NCI-H510A treated with DMSO at 0.1 percent for 48 hours (cell line): Measurements from ENCODE around the gene MAGI2.
A peak's percentile ranks its signal among the peaks of the same experiment; 100 is the strongest.
"Not testable (repeated sequence)": the region's sequence is repeated elsewhere in the genome, so short reads cannot be mapped to it uniquely, and the experiment has no call there.

ENCODE experiments used
- DNase-seq: peaks from one replicate; lab custom pipeline; 2025; lab: John Stamatoyannopoulos, UW

MAGI2 gene

DNA sequence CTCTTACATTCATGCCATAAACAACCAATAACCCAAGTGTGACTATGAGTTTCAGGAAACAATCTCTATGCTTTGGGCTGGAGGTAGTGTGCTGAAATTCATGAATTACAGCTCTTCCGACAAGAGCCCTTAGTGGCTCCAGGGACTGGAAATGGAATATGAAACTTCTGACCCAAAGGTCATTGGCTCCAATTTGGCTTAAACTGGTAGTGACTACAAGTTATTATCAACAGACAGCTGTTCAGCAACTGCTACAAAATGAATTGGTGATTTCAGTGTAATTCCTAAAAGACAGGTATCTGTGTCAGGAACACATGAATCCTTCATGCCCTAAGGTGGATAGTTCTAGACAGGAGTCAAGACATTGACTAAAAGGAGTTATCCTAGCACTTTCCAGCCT lies 909.5 kb downstream of the MAGI2 start:
- no peak for DNase-seq

- DNase-seq, result no peak
These were observed 910.5 kb downstream of the MAGI2 start for GRCh38 chr7:78542981-78543380.

GRCh38 chr7:78542541-78542940 lies 910.9 kb downstream of the MAGI2 start:
- DNase-seq, result no peak

- DNase-seq, result no peak
These were observed 913.6 kb downstream of the MAGI2 start for GRCh38 chr7:78539825-78540224.

DNA sequence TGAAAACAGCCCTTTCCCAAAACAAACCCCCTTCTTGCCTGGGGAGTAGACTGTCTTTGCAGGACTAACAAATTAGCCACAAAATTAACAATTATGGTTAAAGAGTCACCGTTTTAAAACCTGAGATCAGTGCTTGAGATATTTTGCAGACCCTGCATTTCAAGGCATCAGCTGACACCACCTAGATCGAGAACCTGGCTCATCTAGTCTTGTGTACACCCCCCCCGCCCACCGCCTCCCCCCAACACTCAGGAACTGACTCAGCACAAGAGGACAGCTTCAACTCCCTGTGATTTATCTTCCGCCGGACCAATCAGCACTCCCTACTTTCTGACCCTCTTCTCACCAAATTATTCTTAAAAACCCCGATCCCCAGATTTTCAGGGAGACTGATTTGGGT lies 917.8 kb downstream of the MAGI2 start:
- DNase-seq, result no peak

GRCh38 chr7:78530351-78530750 lies 923.1 kb downstream of the MAGI2 start:
- peak; percentile 70 for DNase-seq

DNA sequence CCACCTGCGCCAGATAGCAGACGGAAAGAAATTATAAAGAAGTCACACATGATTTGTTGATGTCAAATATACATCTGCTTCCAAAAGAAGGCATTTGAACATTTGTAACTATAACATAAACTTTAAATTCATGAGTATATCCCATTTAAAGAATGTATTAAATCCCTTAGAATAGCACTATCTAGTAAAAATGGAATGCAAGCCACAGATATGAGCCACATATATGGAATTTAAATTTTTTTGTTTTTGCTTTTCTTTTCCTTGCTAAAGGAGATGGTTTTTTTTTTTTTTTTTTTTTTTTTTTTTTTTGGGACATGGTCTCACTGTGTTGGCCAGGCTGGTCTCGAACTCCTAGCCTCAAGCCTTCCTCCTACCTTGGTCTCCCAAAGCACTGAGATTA lies 924.1 kb downstream of the MAGI2 start:
- DNase-seq, result no peak

- DNase-seq, result no peak
These were observed 924.5 kb downstream of the MAGI2 start for GRCh38 chr7:78528964-78529363.

DNA sequence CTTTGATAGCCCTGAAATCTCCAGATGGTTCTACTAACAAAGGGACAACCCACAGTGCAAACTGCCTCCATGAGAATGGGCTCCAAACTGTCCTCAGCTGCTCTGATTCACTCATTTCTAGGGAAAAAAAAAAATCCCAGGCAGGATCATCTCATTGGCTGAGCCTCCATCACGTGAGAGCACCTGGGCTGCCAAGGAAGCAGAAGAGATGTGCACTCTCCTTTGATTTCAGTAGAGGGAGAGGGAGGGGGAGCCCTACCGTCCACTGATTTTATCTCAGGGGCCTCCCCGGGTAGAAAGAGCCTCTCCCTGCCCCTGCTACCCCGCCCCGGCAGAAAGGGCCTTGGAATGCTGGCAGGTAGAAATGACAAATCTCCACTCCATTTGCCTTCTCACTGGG lies 929.5 kb downstream of the MAGI2 start:
- DNase-seq, result no peak

DNA sequence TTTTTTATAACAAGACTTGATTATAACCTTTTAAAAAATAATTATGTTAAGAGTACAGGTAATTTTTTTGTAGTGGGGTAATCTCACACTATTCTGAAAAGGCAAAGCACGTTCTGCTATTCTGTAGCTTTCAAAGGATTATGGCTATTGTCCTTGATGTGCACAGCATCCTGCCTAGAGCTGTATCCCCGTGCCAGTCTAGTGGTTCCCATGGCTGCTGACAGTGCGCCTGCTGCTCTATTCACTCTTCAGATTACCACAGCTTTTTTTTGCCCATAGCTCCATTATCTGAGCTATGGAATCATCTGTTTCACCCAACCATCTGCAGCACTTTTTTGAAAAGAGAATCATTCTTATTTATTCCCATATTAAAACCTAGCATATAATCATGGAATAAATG lies 931.5 kb downstream of the MAGI2 start:
- no peak for DNase-seq

GRCh38 chr7:78516450-78516849 lies 937.0 kb downstream of the MAGI2 start:
- no peak for DNase-seq

DNA sequence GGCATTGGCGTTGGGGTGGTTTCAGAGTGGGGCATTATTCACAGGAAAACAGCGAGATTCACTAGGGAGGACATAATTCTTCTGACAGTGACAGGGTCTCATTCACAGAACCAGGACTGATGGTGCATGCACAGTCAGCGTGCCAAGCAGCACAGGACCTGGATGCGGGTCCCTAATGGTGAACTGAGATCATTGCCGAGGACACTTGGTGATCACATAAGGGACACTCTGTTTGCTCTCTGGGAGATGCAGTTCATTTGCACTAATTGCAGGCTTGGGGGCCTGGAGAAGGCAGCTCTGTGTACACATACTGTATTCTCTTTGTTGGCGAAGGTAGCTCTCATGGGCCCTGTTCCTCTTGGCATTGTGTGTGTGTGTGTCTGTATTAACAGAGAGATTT lies 938.8 kb downstream of the MAGI2 start:
- DNase-seq, result no peak

GRCh38 chr7:78510580-78511188 lies 942.8 kb downstream of the MAGI2 start:
- peak; percentile 8 for DNase-seq

DNA sequence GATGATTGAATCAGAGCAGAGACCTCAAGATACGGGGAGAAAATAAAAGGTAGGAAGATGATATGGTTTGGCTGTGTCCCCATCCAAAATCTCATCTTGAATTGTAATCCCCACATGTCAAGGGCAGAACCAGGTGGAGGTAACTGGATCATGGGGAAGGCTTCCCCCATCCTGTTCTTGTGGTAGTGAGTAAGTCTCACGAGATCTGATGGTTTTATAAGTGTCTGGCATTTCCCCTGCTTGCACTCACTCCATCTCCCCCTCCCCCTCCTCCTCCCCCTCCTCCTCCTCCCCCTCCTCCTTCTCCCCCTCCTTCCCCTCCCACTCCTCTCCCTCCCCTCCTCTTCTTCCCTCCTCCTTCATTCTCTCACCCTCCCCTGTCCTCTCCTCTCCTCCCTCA lies 950.2 kb downstream of the MAGI2 start:
- DNase-seq, result not testable (repeated sequence)

DNA sequence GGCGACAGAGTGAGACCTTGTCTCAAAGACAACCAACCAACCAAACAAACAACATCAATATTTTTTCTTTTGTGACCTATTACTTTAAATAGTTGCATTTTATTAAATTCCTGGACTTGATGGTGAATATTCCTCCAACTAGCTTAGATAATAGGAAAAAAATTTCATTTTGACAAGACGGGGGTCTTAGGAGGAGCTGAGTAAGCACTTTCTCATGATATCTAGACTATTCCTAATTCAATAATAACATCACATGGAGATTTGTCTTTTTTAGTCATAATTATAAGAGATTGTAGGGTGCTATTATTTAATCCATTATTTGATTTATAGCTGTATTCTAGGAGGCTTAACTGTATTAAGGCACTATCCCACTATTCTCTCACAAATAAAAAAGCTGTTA lies 952.4 kb downstream of the MAGI2 start:
- DNase-seq, result no peak

DNA sequence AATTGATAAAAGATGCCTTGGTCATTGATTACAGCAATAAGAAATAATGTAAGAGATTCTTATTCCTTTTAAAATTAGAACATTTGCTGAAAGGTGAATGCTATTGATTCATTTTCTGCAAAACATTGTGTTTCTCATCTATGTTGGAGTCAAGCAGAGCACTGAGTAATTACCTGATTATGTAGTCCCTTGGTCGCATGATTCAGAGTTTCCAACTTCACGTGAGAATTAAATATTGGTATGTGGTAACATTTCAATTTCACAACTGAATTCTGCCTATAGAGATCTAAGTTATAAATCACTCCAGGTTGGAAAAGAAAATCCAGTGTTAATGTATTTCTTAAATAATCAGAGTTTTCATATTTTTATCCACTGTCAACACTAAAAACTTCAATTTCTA lies 953.5 kb downstream of the MAGI2 start:
- no peak for DNase-seq

GRCh38 chr7:78499283-78499682 lies 954.2 kb downstream of the MAGI2 start:
- DNase-seq, result no peak

GRCh38 chr7:78497728-78498427 lies 955.6 kb downstream of the MAGI2 start:
- no peak for DNase-seq

GRCh38 chr7:78496096-78496630 lies 957.3 kb downstream of the MAGI2 start:
- DNase-seq, result no peak

DNA sequence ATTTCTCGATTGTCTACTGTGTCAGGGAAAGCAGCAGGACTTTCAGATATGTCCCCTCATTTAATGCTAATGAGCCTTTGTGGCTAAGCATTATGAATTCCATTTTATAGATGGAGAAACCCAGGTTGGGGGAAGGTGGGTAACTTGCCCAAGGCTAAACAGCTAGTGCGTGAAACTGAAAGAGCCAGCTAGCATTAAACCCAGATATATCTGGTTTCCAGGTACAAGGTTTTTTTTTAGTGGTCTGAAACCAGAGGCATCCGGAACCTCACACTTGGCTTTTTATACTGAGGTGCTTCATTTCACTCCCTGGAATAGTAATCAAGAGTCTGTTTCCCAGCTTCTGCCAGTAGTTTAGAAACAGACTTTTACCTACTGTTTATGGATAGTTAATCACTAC lies 960.1 kb downstream of the MAGI2 start:
- DNase-seq, result no peak

GRCh38 chr7:78492146-78492545 lies 961.3 kb downstream of the MAGI2 start:
- no peak for DNase-seq

GRCh38 chr7:78490524-78490923 lies 962.9 kb downstream of the MAGI2 start:
- DNase-seq, result no peak

GRCh38 chr7:78489476-78490240 lies 963.8 kb downstream of the MAGI2 start:
- DNase-seq, result peak; percentile 45
